ENCODE data around the gene GALNT12. TPM values are rescaled to one million over a fixed set of nuclear protein-coding genes. Genes with fewer than 3 reads are reported as not detected.

Gene GALNT12
- polyA plus RNA-seq, 1 donor (not counting 4 experiments of a cell fraction or from before 2014, with no cell fraction given): 1.8 TPM

DNA sequence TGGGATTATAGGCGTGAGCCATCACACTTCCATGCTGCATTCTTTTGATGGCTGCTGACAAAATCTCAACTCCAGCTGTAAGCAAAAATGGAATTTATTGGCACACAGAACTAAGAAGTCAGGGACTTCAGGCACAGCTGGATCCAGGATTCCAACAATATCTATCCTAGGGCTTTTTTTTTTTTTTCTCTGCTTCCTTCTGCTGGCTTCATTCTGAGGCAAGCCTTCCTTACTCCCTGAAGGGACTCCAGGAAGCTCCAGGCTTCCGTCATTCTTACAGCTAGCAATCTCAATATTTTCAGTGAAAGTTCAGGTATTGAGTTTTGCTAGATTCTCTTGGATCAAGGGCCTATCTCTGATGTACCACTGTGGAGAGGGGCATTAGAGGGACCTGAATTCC, 66.1 kb downstream of the GALNT12 start:
- Histone ChIP-seq H4K20me1 (ENCODE audit: control insufficient read depth, extremely low read depth, insufficient read depth, low read length) (no peaks in the 10 kb centered on the region), H3K4me2 (ENCODE audit: control insufficient read depth, extremely low read depth, insufficient read depth, low read depth, low read length) (no peak overlapping the region), H3K27me3 (ENCODE audit: control insufficient read depth, extremely low read depth, insufficient read depth, low read length) (no peaks in the 10 kb centered on the region), H3K79me2 (ENCODE audit: control insufficient read depth, insufficient read depth, low read length) (no peaks in the 10 kb centered on the region), H3K4me1 (ENCODE audit: control insufficient read depth, extremely low read depth, insufficient read depth, low read length) (no peaks in the 10 kb centered on the region), H3K9me1 (ENCODE audit: control insufficient read depth, extremely low read depth, insufficient read depth, low read length) (no peaks in the 10 kb centered on the region), H2AFZ (ENCODE audit: control insufficient read depth, low read length) (no peak overlapping the region), H3K9me3 (ENCODE audit: control insufficient read depth, low read depth, low read length) (no peaks in the 10 kb centered on the region), H3K27ac (ENCODE audit: control insufficient read depth, insufficient read depth, low read length) (no peak overlapping the region), H3K36me3 (ENCODE audit: control insufficient read depth in 2 of 2, extremely low read depth in 1 of 2, insufficient read depth in 2 of 2, low read length in 2 of 2) (no peaks in the 10 kb centered on the region), H3K9ac (ENCODE audit: control insufficient read depth, extremely low read depth, insufficient read depth, low read length) (no peak overlapping the region), H3K4me3 (ENCODE audit: control insufficient read depth in 2 of 3, extremely low read depth in 1 of 3, insufficient read depth in 2 of 3, low read depth in 1 of 3, low read length in 3 of 3) (no peak overlapping the region)
- dilution Hi-C loops (cut with MboI; ENCODE audit: extremely low pct_ligation_motif_present, low sequenced_read_pairs): no loop called here
- TF ChIP-seq EZH2 (IDR thresholded peaks at IDR 0.05; ENCODE audit: low read length): no peak
- TF ChIP-seq, protein P1, sequence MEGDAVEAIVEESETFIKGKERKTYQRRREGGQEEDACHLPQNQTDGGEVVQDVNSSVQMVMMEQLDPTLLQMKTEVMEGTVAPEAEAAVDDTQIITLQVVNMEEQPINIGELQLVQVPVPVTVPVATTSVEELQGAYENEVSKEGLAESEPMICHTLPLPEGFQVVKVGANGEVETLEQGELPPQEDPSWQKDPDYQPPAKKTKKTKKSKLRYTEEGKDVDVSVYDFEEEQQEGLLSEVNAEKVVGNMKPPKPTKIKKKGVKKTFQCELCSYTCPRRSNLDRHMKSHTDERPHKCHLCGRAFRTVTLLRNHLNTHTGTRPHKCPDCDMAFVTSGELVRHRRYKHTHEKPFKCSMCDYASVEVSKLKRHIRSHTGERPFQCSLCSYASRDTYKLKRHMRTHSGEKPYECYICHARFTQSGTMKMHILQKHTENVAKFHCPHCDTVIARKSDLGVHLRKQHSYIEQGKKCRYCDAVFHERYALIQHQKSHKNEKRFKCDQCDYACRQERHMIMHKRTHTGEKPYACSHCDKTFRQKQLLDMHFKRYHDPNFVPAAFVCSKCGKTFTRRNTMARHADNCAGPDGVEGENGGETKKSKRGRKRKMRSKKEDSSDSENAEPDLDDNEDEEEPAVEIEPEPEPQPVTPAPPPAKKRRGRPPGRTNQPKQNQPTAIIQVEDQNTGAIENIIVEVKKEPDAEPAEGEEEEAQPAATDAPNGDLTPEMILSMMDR (optimal IDR thresholded peaks at IDR 0.05 in 1 of 3, IDR thresholded peaks at IDR 0.05 in 1 of 3, conservative IDR thresholded peaks at IDR 0.05 in 1 of 3; ENCODE audit: extremely low read depth in 1 of 3, insufficient read depth in 2 of 3, low read length in 3 of 3): no peak
- FAIRE-seq (no peak), DNase-seq (ENCODE audit: low read depth, low spot score) (no peak)

DNA sequence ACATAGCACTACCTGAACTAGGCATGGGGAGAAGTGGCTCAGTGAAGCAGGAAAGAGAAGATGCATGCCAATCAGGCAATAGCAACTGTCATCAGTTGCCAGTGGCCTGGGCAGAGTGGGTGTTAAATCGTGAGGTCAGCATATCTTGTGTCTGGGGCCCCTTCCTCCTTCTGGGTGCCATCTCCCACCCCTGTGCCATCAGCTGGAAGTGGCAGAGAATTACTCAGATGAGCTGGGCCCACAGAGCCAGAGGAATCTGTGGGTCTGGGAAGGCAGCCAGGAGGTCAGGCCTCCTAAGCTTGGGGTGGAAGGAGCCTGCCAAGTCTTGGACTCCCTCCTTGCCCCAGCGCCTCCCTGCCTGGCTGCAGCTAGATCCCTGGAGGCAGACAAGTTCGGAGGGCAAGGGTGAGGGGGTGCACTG, 66.5 kb downstream of the GALNT12 start:
- no peak for FAIRE-seq
- Histone ChIP-seq H3K4me1 (ENCODE audit: control insufficient read depth, extremely low read depth, insufficient read depth, low read length) (no peaks in the 10 kb centered on the region), H4K20me1 (ENCODE audit: control insufficient read depth, extremely low read depth, insufficient read depth, low read length) (no peaks in the 10 kb centered on the region), H2AFZ (ENCODE audit: control insufficient read depth, low read length) (no peak overlapping the region), H3K79me2 (ENCODE audit: control insufficient read depth, insufficient read depth, low read length) (no peaks in the 10 kb centered on the region), H3K9me3 (ENCODE audit: control insufficient read depth, low read depth, low read length) (no peaks in the 10 kb centered on the region), H3K36me3 (ENCODE audit: control insufficient read depth in 2 of 2, extremely low read depth in 1 of 2, insufficient read depth in 2 of 2, low read length in 2 of 2) (no peaks in the 10 kb centered on the region), H3K27ac (ENCODE audit: control insufficient read depth, insufficient read depth, low read length) (no peak overlapping the region), H3K9me1 (ENCODE audit: control insufficient read depth, extremely low read depth, insufficient read depth, low read length) (no peaks in the 10 kb centered on the region), H3K9ac (ENCODE audit: control insufficient read depth, extremely low read depth, insufficient read depth, low read length) (no peak overlapping the region), H3K4me2 (ENCODE audit: control insufficient read depth, extremely low read depth, insufficient read depth, low read depth, low read length) (no peak overlapping the region), H3K4me3 (ENCODE audit: control insufficient read depth in 2 of 3, extremely low read depth in 1 of 3, insufficient read depth in 2 of 3, low read depth in 1 of 3, low read length in 3 of 3) (no peak overlapping the region), H3K27me3 (ENCODE audit: control insufficient read depth, extremely low read depth, insufficient read depth, low read length) (no peaks in the 10 kb centered on the region)
- dilution Hi-C loops (cut with MboI; ENCODE audit: extremely low pct_ligation_motif_present, low sequenced_read_pairs): no loop called here
- TF ChIP-seq EZH2 (IDR thresholded peaks at IDR 0.05; ENCODE audit: low read length): no peak
- TF ChIP-seq, protein P1 (optimal IDR thresholded peaks at IDR 0.05 in 1 of 3, IDR thresholded peaks at IDR 0.05 in 1 of 3, conservative IDR thresholded peaks at IDR 0.05 in 1 of 3; ENCODE audit: extremely low read depth in 1 of 3, insufficient read depth in 2 of 3, low read length in 3 of 3): no peak
- DNase-seq (ENCODE audit: low read depth, low spot score): no peak
